C4-2B (cell line): ENCODE results near the gene CYB5R3.
A peak's percentile ranks its signal among the peaks of the same experiment; 100 is the strongest.
"Not testable (repeated sequence)": the region's sequence is repeated elsewhere in the genome, so short reads cannot be mapped to it uniquely, and the experiment has no call there.

Source experiments
- H3K27ac ChIP-seq: fragments of 450-650 bp; 2 replicates; pipeline ENCODE4 v1.5.1; 2017
- ZFX ChIP-seq: fragments of 450-650 bp; IDR thresholded peaks from 2 replicates; pipeline ENCODE4 v1.6.1; 2017
- TF ChIP-seq, protein P1 (sequence below): fragments of 450-650 bp; conservative IDR thresholded peaks from 2 replicates; pipeline ENCODE4 v1.5.1; 2017; ENCODE audit warnings: mild to moderate bottlenecking

Gene CYB5R3

DNA sequence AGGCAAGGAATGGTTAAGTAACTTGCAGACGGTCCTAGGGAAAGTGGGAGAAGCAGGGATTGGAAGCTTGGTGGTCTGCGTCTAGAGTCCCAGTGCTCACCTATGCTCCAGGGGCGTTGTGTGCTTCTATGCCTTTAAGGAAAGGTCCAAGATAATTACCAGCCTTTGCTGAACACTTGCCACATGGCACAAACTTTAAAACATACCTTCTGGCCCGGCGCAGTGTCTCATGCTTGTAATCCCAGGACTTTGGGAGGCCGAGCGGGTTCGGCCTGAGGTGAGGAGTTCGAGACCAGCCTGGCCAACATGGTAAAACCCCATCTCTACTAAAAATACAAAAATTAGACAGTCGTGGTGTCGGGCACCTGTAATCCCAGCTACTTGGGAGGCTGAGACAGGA, 36.9 kb downstream of the CYB5R3 start:
- H3K27ac ChIP-seq = peak overlapping the region; percentile 95
- TF ChIP-seq, protein P1, sequence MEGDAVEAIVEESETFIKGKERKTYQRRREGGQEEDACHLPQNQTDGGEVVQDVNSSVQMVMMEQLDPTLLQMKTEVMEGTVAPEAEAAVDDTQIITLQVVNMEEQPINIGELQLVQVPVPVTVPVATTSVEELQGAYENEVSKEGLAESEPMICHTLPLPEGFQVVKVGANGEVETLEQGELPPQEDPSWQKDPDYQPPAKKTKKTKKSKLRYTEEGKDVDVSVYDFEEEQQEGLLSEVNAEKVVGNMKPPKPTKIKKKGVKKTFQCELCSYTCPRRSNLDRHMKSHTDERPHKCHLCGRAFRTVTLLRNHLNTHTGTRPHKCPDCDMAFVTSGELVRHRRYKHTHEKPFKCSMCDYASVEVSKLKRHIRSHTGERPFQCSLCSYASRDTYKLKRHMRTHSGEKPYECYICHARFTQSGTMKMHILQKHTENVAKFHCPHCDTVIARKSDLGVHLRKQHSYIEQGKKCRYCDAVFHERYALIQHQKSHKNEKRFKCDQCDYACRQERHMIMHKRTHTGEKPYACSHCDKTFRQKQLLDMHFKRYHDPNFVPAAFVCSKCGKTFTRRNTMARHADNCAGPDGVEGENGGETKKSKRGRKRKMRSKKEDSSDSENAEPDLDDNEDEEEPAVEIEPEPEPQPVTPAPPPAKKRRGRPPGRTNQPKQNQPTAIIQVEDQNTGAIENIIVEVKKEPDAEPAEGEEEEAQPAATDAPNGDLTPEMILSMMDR = no peak
- no peak for TF ChIP-seq ZFX

DNA sequence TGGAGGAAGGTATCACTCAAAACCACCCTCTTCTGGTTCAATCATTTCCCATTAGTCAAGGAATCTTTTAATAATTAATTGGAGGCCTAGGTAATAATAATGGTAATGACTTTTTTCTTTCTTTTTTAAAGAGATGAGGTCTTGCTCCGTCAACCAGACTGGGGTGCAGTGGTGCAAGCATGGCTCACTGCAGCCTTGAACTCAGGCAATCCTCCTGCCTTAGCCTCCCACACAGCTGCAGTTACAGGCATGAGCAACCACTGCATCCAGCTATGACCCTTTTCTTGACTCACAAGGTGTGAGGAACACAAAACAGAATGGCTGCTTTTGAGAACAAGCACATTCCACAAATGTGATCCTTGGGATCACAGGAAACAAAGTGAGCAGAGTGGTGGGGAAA, 38.1 kb downstream of the CYB5R3 start:
- TF ChIP-seq, protein P1 = no peak
- TF ChIP-seq ZFX = no peak
- no peak overlapping the region for H3K27ac ChIP-seq

DNA sequence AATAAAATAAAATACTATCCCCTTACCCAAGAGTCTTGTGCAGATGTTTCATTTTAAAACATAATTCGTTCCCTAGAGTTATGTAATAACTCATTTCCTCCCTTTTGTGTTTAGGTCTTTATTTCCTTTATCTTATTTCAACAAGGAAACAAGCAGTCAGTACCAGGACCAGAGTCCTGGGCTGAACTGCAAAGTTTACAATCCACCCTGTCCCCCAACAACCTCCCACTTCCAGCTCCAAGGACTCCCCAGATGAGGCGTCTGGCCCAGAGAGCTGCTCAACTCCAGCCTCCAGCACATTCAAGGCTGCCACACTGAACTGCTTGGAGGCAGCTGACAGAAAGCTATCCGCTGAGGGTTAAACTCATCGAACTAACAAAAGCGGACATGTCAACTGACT, 39.0 kb downstream of the CYB5R3 start:
- TF ChIP-seq, protein P1 = no peak
- no peak for TF ChIP-seq ZFX
- H3K27ac ChIP-seq = no peak overlapping the region

DNA sequence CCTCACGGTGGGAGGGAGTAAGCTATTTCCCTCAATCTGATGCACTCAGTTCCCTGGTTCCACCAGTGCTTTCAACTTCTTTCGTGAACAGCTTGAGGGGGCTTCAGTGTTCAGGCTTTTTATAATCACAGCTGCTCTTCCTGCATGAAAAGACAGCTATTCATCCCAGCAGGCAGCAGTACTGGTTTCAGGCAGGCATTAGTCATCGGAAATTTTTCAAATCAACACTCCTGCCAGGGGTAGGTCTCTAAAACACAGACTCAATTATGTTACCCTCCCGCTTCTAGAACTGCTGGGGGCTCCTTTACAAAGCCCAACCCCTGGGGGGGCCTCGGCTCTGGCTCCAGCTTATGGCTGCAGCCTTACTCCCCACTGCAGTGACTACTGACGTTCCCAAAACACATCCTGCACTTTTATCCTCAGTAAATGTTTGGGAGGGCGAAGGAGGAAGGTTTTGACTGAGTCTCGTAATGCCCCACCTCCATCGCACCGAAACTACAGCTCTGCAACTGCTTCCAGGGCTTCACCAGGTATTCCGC, 40.3 kb downstream of the CYB5R3 start:
- TF ChIP-seq, protein P1 = no peak
- TF ChIP-seq ZFX = no peak
- no peak overlapping the region for H3K27ac ChIP-seq

DNA sequence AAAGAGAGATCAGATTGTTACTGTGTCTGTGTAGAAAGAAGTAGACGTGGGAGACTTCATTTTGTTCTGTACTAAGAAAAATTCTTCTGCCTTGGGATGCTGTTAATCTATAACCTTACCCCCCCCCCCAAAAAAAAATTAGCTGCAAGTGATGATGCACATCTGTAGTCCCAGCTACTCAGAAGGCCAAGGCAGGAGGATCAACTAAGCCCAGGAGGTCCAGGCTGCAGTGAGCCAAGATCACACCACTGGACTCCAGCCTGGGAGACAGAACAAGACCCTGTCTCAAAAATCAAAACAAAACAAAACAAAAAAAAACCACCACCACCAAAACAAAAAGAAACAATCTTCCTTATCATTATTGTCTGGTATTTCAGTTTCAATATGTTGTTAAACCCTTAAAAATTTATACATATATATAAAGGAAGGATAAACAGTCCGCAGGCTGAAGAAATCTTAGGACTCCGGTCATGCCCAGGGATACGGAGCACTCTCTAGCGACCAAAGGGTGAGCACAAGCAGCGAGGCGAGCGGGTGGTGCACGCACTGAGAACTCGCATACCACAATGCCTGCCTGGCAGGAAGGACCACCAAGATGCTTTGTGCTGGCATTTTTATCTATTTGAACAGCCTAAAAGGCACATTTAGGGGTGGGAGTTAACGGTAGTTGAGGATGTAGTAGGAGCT, 40.9 kb downstream of the CYB5R3 start:
- TF ChIP-seq, protein P1 = no peak
- TF ChIP-seq ZFX = no peak
- H3K27ac ChIP-seq = no peak overlapping the region

DNA sequence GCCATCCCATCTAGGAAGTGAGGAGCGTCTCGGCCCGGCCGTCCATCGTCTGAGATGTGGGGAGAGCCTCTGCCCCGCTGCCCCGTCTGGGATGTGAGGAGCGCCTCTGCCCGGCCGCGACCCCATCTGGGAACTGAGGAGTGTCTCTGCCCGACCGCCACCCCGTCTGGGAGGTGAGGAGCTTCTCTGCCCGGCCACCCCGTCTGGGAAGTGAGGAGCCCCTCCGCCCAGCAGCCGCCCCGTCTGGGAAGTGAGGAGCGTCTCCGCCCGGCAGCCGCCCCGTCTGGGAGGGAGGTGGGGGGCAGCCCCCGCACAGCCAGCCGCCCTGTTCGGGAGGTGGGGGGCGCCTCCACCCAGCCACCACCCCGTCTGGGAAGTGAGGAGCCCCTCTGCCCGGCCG, 41.6 kb downstream of the CYB5R3 start:
- H3K27ac ChIP-seq = not testable (repeated sequence)

DNA sequence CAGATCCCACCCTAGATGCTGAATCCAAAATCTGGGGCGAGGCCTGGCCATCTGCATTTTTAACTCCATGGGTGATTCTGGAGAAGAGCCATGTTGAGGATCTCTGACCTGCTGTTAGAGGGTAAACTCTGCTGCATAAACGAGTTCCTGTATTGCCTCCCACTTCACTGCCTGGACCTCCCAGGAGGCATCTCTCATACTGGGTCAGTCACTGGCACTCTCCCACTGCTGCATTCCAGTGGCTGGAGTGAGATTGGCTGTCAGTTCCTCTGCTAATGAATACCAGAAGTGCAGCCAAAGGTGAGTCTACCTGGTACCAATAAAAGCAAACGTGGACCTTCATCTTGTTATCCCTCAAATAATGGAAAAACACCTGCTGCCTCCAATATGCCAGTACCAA, 44.8 kb downstream of the CYB5R3 start:
- TF ChIP-seq, protein P1 = no peak
- TF ChIP-seq ZFX = no peak
- H3K27ac ChIP-seq = no peak overlapping the region

DNA sequence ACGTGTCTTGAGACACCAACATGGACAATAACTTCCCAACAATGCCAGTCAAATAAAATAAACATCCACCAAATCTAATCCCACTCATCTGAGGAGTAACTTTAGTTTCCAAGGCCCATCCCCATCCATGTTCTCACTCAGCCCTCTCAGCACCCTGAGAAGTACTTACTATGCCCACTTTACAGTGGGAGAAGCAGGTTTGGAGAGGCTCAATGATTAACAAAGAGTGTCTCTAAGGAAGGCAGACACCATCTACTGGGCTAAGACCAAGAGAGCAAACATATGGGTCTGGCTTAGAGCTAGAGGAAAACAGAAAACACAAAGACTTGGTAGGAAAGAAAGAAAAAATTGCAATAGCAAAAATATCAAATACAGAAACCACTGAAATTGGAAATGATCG, 45.8 kb downstream of the CYB5R3 start:
- no peak for TF ChIP-seq ZFX
- TF ChIP-seq, protein P1 = no peak
- no peak overlapping the region for H3K27ac ChIP-seq
